GM21423 (cell line): Measurements from ENCODE around the gene ALKAL2.
"Not testable (repeated sequence)": the region's sequence is repeated elsewhere in the genome, so short reads cannot be mapped to it uniquely, and the experiment has no call there.

Experiments
- ATAC-seq: cut with Tn5 transposase; IDR thresholded peaks from one replicate; pipeline ENCODE4 v1.9.1; 2021; ENCODE audit warnings: mild to moderate bottlenecking, moderate library complexity; ENCODE audit not compliant: unreplicated experiment

The ALKAL2 gene

GRCh38 chr2:287911-288757 lies at the start of gene ALKAL2:
Gene ALKAL2, minus strand, starts transcription at chr2:288091. Its CDS starts 256 bp downstream, at chr2:287835.
- peak; percentile 21 for ATAC-seq

GRCh38 chr2:336949-337348 lies 49.1 kb upstream of the ALKAL2 start:
- not testable (repeated sequence) for ATAC-seq

- ATAC-seq = no peak
These were observed 48.5 kb upstream of the ALKAL2 start for GRCh38 chr2:336360-336759.

- no peak for ATAC-seq
These were observed 44.7 kb upstream of the ALKAL2 start for GRCh38 chr2:332592-332991.

- no peak for ATAC-seq
These were observed 40.9 kb upstream of the ALKAL2 start for GRCh38 chr2:328761-329160.

GRCh38 chr2:323035-323434 lies 35.1 kb upstream of the ALKAL2 start:
- ATAC-seq = no peak

- ATAC-seq = no peak
These were observed 34.4 kb upstream of the ALKAL2 start for GRCh38 chr2:322326-322725.

- ATAC-seq = no peak
These were observed 32.7 kb upstream of the ALKAL2 start for GRCh38 chr2:320561-320960.

- ATAC-seq = no peak
These were observed 31.2 kb upstream of the ALKAL2 start for GRCh38 chr2:319059-319600.

- peak; percentile 70 for ATAC-seq
These were observed 29.9 kb upstream of the ALKAL2 start for GRCh38 chr2:317501-318424.

- ATAC-seq = no peak
These were observed 28.5 kb upstream of the ALKAL2 start for GRCh38 chr2:316381-316780.

GRCh38 chr2:315925-316324 lies 28.0 kb upstream of the ALKAL2 start:
- not testable (repeated sequence) for ATAC-seq

GRCh38 chr2:314561-315336 lies 26.9 kb upstream of the ALKAL2 start:
- no peak for ATAC-seq

GRCh38 chr2:313991-314390 lies 26.1 kb upstream of the ALKAL2 start:
- ATAC-seq = no peak

- ATAC-seq = no peak
These were observed 23.1 kb upstream of the ALKAL2 start for GRCh38 chr2:310994-311393.

GRCh38 chr2:309954-310510 lies 22.1 kb upstream of the ALKAL2 start:
- no peak for ATAC-seq

GRCh38 chr2:309148-309953 lies 21.5 kb upstream of the ALKAL2 start:
- ATAC-seq = no peak

GRCh38 chr2:305366-305765 lies 17.5 kb upstream of the ALKAL2 start:
- ATAC-seq = no peak

- no peak for ATAC-seq
These were observed 8.5 kb upstream of the ALKAL2 start for GRCh38 chr2:296354-296753.

GRCh38 chr2:295090-295489 lies 7.2 kb upstream of the ALKAL2 start:
- ATAC-seq = no peak
